Right atrium auricular region (tissue), 2 donors: ENCODE results near the gene ITIH4. TPM values are rescaled to one million over a fixed set of nuclear protein-coding genes. Genes with fewer than 3 reads are reported as not detected.

Experiments used
- DNase-seq: peaks from one replicate; pipeline ENCODE4 v3.0.0-alpha.2; 2019; ENCODE audit warnings: low spot score
- H3K27ac ChIP-seq, 2 donors: fragments of 200-600 bp; sonication (generic); 1 replicate in 1 of 2; 2 replicates in 1 of 2; pipeline ENCODE4 v1.5.1; 2016 to 2019
- H3K27me3 ChIP-seq, 2 donors: fragments of 200-600 bp; sonication (generic); one replicate each; pipeline versions ENCODE4 v1.5.1 to v1.6.0; 2017 to 2019
- H3K36me3 ChIP-seq: fragments of 200-600 bp; sonication (generic); one replicate; pipeline ENCODE4 v1.5.1; 2016
- H3K4me1 ChIP-seq, 2 donors: fragments of 200-600 bp; sonication (generic); one replicate each; pipeline versions ENCODE4 v1.5.1 to v1.6.0; 2017 to 2019
- H3K4me3 ChIP-seq, 2 donors: fragments of 200-600 bp; sonication (generic); 1 replicate in 1 of 2; 2 replicates in 1 of 2; pipeline ENCODE4 v1.5.1; 2017 to 2019; ENCODE audit warnings: mild to moderate bottlenecking in 1 of 2, moderate library complexity in 1 of 2
- H3K9me3 ChIP-seq, 2 donors: fragments of 200-600 bp; sonication (generic); one replicate each; pipeline ENCODE4 v1.5.1; 2019
- total RNA-seq, 2 donors: library from RNA; depleted of rRNA; stranded (reverse); fragments of >200 nt; gene quantifications; one replicate each; pipeline ENCODE4 v1.1.0, GENCODE V29; 2016
- TF ChIP-seq, protein P1 (sequence below), 2 donors: fragments of 200-600 bp; sonication (generic); IDR thresholded peaks; one replicate each; pipeline ENCODE4 v1.5.1; 2019; ENCODE audit warnings: antibody characterized with exemption in 2 of 2

Gene ITIH4
- total RNA-seq, 2 donors from 2014 or later = 1.2 TPM; not detected in 1

DNA sequence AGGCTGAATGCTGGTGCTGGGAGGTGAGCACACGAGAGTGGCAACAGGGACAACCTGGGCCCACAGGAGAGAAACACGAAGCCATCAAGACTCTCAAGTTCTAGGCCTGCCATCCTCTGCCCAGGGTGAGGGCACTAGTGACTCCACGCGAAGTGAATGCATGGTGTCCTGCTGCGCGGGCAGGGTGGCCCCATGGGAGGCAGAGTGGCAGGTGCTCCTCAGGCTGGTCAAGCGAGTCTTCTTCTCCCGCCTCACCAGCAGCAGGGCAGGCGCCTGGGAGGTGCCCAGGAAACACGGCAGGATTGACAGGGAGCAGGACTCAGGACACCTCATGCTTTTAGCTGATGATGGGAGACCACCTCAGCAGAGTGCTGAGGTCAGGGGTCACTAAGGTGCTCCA is 40.0 kb upstream of the ITIH4 start:
- no peaks in the 10 kb centered on the region for H3K27me3 ChIP-seq
- H3K36me3 ChIP-seq = no peaks in the 10 kb centered on the region
- TF ChIP-seq, protein P1, sequence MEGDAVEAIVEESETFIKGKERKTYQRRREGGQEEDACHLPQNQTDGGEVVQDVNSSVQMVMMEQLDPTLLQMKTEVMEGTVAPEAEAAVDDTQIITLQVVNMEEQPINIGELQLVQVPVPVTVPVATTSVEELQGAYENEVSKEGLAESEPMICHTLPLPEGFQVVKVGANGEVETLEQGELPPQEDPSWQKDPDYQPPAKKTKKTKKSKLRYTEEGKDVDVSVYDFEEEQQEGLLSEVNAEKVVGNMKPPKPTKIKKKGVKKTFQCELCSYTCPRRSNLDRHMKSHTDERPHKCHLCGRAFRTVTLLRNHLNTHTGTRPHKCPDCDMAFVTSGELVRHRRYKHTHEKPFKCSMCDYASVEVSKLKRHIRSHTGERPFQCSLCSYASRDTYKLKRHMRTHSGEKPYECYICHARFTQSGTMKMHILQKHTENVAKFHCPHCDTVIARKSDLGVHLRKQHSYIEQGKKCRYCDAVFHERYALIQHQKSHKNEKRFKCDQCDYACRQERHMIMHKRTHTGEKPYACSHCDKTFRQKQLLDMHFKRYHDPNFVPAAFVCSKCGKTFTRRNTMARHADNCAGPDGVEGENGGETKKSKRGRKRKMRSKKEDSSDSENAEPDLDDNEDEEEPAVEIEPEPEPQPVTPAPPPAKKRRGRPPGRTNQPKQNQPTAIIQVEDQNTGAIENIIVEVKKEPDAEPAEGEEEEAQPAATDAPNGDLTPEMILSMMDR (IDR thresholded peaks at IDR 0.05) = no peak
- H3K27ac ChIP-seq = no peak overlapping the region
- no peak overlapping the region for H3K4me3 ChIP-seq
- no peaks in the 10 kb centered on the region for H3K9me3 ChIP-seq
- no peak for DNase-seq
- no peaks in the 10 kb centered on the region for H3K4me1 ChIP-seq

- H3K36me3 ChIP-seq = peaks cover 4% of the 10 kb centered on the region
- H3K4me1 ChIP-seq = no peaks in the 10 kb centered on the region
- no peaks in the 10 kb centered on the region for H3K9me3 ChIP-seq
- no peak overlapping the region for H3K4me3 ChIP-seq
- DNase-seq = no peak
- no peaks in the 10 kb centered on the region for H3K27me3 ChIP-seq
- no peak overlapping the region for H3K27ac ChIP-seq
- TF ChIP-seq, protein P1 (IDR thresholded peaks at IDR 0.05) = no peak
These were observed 36.0 kb upstream of the ITIH4 start for GRCh38 chr3:52866427-52866826.

GRCh38 chr3:52865994-52866393 is 35.5 kb upstream of the ITIH4 start:
- H3K36me3 ChIP-seq = peaks cover 4% of the 10 kb centered on the region
- no peak overlapping the region for H3K27ac ChIP-seq
- no peaks in the 10 kb centered on the region for H3K9me3 ChIP-seq
- no peaks in the 10 kb centered on the region for H3K27me3 ChIP-seq
- H3K4me3 ChIP-seq = no peak overlapping the region
- H3K4me1 ChIP-seq = no peaks in the 10 kb centered on the region
- TF ChIP-seq, protein P1 (IDR thresholded peaks at IDR 0.05) = no peak
- no peak for DNase-seq

GRCh38 chr3:52860424-52860768 is 29.9 kb upstream of the ITIH4 start:
- DNase-seq = no peak
- Histone ChIP-seq H3K4me1 (no peaks in the 10 kb centered on the region), H3K9me3 (no peaks in the 10 kb centered on the region), H3K4me3 (no peak overlapping the region), H3K27ac (no peak overlapping the region), H3K27me3 (no peaks in the 10 kb centered on the region), H3K36me3 (peaks cover 4% of the 10 kb centered on the region)
- TF ChIP-seq, protein P1 (IDR thresholded peaks at IDR 0.05) = no peak

- Histone ChIP-seq H3K27me3 (no peaks in the 10 kb centered on the region), H3K27ac (no peak overlapping the region), H3K9me3 (no peaks in the 10 kb centered on the region), H3K36me3 (peaks cover 4% of the 10 kb centered on the region), H3K4me3 (no peak overlapping the region), H3K4me1 (no peaks in the 10 kb centered on the region)
- TF ChIP-seq, protein P1 (IDR thresholded peaks at IDR 0.05) = no peak
- DNase-seq = no peak
These were observed 29.4 kb upstream of the ITIH4 start for GRCh38 chr3:52859686-52860423.

- TF ChIP-seq, protein P1 (IDR thresholded peaks at IDR 0.05) = no peak
- H3K36me3 ChIP-seq = peaks cover 3% of the 10 kb centered on the region
- no peak for DNase-seq
- H3K4me3 ChIP-seq = no peak overlapping the region
- H3K27ac ChIP-seq = no peak overlapping the region
- no peaks in the 10 kb centered on the region for H3K9me3 ChIP-seq
- no peaks in the 10 kb centered on the region for H3K4me1 ChIP-seq
- H3K27me3 ChIP-seq = no peaks in the 10 kb centered on the region
These were observed 27.4 kb upstream of the ITIH4 start for GRCh38 chr3:52857864-52858263.
